DMS153 treated with DMSO at 0.1 percent for 48 hours (cell line): ENCODE results near the gene RAB42.
A peak's percentile ranks its signal among the peaks of the same experiment; 100 is the strongest.
"Not testable (repeated sequence)": the region's sequence is repeated elsewhere in the genome, so short reads cannot be mapped to it uniquely, and the experiment has no call there.

Experiments used
- DNase-seq: peaks from one replicate; lab custom pipeline; 2025; ENCODE audit not compliant: unreplicated experiment; lab: John Stamatoyannopoulos, UW

RAB42 gene, protein sequence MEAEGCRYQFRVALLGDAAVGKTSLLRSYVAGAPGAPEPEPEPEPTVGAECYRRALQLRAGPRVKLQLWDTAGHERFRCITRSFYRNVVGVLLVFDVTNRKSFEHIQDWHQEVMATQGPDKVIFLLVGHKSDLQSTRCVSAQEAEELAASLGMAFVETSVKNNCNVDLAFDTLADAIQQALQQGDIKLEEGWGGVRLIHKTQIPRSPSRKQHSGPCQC

DNA sequence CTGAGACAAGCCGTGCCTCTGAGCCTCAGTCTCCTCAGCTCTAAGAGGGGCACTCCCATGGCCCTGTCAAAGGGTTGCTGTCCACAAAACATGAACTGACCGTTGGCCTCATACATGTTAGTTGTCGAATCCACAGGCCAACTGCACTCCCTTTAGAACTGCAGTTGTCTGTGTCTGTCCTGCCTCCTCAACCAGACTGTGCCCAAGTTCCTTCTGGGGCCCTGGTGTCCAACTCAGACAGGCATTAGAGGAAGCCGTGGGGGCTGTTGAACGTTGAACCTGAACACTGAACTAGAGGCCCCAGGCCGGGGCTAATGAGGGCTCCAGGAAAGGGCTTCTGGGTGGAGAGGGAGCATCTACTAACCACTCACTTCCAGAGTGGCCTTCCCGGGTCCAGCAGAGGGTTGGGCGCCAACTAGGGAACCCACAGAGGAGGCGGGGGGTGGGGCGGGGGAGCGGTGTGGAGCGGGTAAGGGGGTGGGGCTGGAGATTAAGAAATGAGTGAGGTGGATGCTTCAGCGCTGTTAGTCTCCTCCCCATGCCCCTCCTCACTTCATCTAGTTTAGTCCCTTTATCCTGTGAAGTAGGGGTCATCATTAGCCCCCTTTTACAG is at the start of gene RAB42:
RAB42 (plus strand) TSS at position 558 of the 613 bp plus-strand sequence. CDS start 247 bp downstream, outside the sequence.
- DNase-seq: no peak

DNA sequence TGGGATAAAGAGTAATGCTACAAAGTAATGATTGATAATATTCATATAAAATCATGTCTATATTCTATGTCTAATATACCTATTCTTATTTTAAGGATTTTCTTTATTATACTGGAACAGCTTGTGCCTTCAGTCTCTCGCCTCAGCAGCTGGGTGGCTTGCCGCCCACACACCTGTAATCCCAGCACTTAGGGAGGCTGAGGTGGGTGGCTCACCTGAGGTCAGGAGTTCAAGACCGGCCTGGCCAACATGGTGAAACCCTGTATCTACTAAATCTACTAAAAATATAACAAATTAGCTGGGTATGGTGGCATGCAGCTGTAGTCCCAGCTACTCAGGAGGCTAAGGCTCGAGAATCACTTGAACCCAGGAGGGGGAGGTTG is 46.8 kb upstream of the RAB42 start:
- no peak for DNase-seq

DNA sequence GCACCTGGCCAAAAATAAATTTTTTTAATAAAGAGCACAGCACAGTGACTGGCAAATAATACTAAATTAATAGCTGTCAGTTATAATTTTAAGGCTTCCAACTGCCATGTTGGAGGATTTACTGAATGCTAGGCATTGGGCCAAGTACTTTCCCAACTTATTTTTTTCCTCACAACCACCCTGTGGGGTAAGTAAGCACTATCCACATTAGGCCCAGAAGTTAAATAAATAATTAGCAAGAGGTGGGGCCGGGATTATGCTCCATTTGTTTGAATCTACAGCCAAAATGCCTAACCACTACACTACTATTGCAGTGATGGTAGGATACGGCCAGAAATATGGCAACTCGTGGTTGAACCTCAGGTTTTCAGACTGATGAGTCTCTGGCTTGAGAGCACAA is 43.7 kb upstream of the RAB42 start:
- DNase-seq: no peak

DNA sequence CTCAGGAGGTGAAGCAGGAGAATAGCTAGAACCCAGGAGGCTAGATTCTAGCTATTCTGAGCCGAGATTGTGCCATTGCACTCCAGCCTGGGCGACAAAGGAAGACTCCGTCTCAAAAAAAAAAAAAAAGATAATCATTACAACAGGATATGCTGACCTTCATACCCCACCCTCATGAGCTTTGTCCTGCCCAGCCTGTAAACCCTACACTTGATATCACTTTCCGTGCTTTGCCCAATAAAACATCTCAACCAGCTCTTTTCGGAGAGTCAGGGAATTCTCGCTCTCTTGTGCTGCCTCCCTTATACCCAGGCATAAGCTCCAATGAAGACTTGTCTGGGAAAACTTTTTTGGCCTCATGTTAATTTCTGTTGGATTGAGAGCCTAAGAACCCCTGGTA is 40.7 kb upstream of the RAB42 start:
- DNase-seq: no peak

DNA sequence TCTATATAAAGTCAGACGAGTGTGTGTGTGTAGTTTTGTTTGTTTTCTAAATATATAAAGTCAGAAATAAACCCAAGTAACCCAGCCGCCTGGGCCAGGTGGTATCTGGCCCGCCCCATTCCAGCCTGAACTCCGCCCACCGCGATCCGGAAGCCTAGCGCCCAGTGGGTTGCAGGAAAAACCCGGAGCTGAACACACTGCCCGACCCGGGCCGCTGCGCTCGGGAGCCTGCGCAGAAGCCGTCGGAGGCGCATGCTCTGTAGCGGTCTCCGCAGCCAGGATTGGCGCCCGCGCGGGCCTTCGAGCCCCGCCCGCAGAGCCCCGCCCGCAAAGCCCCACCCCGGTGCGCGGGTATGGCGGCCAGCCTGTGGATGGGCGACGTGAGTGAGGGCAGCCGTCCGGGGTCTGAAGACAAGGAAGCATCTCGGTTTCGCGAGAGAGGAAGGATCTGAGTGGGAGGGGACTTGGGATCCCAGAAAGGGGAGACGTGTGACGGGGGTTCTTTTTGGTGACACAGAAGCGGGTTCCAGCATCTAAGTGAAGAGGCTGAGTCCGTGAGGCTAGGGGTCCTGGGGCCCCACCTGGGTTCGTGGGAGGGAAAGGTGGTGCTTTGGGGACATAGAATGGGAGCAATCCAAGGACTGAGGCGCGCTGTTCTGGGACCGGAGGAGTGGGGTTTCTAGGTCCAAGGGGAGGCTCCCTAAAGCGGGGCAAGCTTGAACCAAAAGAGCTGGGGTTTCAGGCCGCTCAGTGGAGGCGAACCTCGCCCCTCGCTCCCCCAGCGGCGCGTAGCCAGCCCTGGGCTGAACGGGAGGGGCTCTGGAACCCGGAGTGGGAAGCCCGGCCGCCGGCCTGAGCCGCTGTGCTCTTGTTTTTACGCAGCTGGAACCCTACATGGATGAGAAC is 39.1 kb upstream of the RAB42 start, which contains the start of gene TRNAU1AP:
TRNAU1AP (plus strand) TSS at position 328 of the 906 bp plus-strand sequence; CDS start at position 354, 26 bp downstream.
- DNase-seq: peak; percentile 100

DNA sequence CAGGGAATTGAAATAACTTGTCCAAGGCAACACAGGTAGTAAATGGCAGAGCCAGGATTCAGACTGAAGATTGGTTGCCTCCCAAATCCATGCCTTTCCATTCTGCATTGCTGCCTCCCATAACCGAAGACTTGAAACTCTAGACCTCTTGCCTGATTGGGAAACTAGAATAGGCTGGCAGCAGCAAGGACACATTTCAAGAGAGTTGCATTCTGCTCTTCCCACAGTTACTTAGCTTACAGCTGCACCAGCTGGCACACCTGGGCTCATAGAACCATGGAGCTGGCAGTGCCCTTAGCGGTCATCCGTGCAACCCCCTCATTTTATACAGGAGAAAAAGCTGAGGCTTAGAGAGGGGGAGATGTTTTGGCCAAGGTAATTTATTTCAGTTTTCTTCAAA is 31.2 kb upstream of the RAB42 start:
- no peak for DNase-seq

DNA sequence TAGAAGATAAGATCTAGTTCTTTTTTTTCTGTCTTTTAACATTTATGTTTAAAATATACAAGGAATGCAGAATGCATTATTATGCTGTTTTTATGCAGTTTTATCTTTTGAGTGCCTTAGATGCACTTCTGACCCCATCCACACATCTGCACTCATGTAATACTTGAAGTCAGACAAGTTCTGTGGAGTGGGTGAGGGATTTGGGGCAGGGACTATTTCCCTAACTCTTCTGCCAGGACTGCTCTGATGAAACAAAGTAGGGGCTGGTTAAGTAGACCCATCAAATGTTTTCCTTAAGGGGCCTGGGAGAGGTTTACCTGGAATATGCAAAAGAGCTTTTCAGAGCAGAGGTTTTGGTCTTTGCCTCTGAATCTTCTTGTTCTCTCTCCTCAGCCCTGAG is 27.8 kb upstream of the RAB42 start:
- no peak for DNase-seq

DNA sequence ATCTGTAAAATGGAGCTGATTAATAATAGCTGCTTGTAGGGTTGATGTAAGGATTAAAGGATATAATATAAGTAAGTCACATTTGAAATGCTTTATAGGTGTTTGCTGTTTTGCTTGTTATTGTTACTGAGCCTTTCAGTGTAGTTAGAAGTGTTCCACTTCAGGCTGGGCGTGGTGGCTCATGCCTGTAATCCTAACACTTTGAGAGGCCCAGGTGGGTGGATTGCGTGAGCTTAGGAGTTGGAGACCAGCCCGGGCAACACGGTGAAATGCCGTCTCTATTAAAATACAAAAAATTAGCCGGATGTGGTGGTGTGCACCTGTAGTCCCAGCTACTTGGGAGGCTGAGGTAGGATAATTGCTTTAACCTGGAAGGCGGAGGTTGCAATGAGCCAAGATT is 27.0 kb upstream of the RAB42 start:
- no peak for DNase-seq

DNA sequence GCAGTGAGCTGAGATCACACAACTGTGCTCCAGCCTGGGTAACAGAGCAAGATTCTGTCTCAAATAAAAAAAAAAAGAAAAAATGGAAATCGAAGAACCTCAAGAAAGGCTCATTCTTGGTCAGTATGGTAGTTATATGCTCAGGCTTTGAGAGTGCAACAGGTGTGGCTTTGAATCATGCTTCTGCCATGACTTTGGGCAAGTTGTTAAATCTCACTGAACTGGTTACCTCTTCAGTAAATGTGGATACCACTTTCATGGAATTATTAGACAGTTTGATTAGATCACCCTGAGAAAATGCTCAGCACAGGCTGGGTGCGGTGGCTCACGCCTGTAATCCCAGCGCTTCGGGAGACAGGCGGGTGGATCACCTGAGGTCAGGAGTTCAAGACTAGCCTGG is 26.3 kb upstream of the RAB42 start:
- DNase-seq: no peak

DNA sequence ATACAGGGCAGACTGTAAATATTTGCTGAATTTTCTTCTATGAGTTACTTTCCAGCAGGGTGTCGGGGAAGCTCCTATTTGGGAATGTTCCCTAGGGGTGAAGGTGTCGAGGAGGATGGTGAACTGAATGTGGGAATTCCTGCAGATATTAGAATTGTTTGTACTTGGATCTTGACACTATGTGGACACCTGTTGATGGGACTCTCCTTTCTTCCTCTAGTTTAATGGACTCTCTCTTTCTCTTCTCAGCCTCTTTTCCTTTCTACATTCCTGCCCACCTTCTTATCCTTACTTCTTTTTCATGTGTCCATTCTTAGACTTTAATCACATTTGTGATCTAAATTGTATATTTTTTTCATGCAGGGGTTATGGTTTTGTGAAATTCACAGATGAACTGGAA is 25.1 kb upstream of the RAB42 start:
- no peak for DNase-seq

DNA sequence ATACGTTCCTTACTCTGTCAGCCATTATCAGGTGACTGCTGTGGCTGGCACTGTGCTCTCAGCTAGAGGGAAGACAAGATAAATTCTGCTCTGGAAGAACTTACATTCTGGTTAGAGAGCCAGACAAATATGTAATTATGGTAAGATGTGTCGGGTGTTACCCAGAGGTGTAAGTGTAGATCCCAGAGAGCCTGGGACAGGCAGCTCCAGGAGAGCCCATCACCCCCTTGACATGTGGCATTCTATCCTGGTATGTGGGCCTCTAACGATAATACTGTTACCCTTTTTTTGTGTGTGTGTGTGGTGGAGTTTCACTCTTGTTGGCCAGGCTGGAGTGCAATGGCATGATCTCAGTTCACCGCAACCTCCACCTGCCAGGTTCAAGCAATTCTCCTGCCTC is 20.2 kb upstream of the RAB42 start:
- DNase-seq: no peak

DNA sequence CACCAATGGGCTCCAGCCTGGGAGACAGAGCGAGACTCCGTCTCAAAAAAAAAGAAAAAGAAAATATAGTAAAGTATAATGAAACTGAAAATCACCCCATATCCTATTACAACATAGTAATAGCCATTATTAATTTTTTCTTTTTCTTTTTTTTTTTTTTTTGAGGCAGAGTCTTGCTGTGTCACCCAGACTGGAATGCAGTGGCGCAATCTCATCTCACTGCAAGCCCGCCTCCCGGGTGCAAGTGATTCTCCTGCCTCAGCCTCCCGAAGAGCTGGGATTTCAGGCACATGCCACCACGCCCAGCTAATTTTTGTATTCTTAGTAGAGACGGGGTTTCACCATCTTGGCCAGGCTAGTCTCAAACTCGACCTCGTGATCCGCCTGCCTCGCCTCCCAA is 19.2 kb upstream of the RAB42 start:
- DNase-seq: not testable (repeated sequence)

DNA sequence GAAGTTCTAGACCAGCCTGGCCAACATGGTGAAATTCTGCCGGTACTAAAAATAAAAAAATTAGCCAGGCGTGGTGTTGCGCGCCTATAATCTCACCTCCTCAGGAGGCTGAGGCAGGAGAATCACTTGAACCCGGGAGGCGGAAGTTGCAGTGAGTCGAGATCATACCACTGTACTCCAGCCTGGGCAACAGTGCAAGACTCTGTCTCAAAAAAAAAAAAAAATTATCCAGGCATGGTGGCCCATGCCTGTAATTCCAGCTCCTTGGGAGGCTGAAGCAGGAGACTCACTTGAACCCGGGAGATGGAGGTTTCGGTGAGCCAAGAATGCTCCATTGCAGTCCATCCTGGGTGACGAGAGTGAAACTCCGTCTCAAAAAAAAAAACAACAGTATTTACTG is 18.5 kb upstream of the RAB42 start:
- no peak for DNase-seq

DNA sequence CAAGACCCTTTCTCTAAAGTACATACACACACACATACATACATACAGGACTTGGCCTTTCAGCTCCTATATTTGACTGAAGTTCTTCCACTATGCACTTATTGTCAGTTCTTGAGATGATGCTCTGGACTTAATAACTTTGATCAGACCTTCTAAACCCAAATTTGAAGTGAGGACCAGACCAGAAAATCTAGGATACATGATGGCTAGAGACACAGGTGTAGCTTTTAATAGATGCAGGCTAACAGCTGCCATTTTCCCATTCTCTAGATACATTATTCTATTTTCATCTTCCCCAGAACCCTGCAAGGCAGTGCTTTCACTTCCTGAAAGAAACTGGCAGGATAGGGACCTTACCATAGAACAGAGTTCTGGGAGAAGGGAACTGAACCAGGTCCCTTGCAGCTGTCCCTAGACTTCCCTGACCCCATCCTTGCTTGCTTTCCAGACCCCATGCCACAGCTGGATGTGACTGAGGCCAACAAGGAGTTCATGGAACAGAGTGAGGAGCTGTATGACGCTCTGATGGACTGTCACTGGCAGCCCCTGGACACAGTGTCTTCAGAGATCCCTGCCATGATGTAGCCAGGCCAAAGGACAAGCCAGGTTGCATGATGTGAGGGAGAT is 14.9 kb upstream of the RAB42 start:
- no peak for DNase-seq

DNA sequence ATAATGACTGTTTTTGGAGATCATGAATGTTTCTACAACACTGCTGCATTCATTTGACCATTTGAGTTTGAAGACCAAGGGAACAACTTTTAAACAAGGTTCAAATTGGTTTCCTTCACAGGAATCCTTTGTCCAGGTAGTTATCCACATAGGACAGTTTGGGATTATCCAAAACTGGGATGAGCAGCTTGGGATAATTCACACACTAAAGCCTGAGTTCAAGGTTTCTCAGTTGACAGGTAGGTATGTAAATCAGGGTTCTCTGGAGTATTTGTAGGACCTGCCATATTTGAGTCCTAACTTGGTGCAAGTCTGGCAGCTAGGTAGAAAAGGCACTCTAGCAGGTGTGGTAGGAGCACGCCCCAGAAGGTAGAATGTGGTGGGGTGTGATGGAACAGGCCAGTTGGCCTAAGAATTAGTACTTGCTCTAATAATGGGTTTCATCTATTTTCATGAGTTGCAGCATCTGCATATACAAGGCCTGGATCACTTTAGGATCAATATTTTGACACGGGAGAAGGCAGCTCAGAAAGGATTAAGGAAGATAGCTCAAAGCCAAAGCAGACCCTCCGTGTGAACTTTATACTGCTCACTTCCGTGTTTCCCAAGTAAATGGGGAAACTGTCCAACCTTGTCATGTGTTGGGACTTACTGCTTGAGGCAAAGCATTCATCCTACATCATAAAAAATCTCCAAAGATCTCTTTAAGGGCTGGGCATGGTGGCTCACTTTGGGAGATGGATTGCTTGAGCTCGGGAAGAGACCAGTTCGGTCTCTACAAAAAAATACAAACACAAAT is 14.1 kb upstream of the RAB42 start:
- DNase-seq: no peak

DNA sequence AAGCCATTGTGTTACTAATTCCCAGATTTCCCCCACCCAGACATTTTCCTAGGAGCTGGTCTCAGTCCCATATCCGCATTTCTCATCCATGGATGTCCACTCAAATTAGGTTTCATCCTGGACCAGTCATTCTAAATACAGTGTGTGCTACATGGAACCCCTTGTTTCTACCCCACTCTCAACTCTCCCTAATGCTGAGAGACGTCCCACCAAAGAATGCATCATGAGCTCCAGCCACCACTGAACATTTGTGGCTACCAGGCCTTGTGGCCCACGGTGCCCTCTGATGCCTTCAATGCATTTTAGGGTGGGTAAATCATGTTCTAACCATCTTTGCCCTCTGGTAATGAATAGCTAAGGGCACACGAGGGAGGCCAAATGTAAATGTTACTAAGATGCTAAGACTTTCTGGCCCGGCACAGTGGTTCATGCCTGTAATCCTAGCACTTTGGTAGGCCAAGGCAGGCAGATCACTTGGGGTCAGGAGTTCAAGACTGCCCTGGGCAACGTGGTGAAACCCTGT is 13.3 kb upstream of the RAB42 start:
- no peak for DNase-seq

DNA sequence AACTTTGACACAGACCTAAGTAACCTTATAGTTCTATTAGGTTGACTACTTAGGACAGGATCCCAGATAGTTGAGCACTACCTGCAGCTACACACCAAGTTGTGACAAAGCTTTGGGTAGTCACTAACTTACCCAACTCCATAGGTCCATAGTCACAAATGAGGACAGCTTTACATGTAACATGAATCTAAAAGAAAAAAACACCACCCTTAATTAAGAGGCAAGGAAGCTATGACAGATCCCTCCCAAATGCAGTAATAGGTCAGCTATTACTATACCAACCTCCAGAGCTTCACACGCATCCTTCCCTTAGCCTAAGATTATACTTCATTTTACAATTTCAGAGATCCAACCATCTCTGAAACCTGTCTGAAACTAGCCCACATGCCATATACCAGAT is 12.7 kb upstream of the RAB42 start:
- DNase-seq: no peak

DNA sequence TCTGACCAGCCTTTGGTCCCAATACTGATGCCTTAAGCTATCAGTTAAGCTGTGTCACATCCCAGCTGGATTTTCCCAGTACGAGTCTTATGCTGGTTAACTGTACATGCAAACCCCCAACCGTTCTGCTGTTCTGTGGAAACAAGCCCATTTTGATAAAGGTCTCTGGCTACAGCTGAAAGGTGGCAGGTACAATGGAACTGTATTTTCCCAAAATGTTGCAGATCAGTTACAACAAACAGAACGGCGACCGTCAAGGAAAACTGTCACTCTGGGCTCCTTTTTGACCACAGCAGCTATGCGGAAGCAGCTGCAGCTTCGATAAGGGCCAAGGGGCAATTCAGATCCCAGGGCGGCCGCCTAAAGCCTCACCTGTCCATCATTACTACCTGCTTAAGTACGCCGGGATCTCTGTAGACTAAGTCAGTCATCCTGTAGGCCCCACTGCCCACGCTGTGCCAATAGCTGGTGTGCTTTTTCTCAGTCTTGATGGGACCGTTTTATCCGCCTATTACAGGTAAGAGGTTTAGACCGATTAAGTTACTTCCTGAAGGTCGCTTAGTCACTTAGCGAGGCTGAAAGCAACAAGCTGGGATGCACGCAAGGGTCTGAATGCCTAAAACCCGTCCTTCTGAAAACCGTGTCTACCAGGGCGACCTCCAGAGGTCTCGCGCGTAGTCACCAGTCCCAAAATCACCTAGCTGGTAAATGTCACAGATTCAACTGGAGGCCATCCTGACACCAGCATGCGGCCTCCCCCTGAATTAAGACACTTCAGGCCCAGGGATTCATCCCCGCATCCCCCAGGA is 11.1 kb upstream of the RAB42 start:
- peak; percentile 73 for DNase-seq

DNA sequence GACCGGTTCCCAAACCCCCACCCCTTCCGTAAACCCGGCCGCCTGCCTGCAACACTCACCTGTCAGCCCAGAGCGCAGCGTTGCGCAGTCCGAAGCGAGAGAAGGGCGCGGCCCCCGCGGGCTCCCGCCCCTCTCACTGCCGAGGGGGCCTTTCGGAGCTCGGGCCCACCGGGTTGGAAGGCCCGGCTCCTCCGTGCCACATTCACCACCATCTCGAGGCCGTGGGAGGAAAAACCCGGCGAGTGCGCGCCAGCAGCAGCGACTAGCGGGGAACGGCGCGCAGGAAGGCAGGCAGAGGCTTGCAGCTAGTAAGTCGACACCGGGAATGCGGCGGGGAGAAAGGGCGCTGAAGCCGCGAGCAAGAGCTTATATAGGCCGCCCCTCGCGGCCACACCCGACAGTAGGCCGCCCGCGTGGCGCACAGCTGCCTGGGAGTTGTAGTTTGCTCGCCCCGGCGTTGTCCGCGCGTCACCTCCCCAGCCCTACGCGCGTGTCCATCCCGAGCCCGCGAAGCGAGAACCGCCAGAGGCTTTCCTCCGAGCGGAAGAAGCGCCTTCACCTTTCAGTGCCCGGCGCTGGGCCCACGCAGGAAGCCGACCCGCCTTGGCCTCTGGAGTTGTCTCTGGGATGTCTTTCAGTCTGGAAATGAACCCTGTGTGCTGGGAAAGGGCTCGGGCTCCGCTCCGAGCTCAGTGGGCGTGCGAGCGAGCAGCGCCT is 10.4 kb upstream of the RAB42 start:
- peak; percentile 100 for DNase-seq
